ENCODE results near the gene WDR26.
"Not testable (repeated sequence)": the region's sequence is repeated elsewhere in the genome, so short reads cannot be mapped to it uniquely, and the experiment has no call there.

WDR26 gene

GRCh38 chr1:224434691-224435317 lies at the start of gene WDR26:
Gene WDR26, minus strand, starts transcription at chr1:224434797.
- DNase-seq, result peak; percentile 70

- DNase-seq, result not testable (repeated sequence)
These were observed 48.6 kb upstream of the WDR26 start for GRCh38 chr1:224483206-224483605.

GRCh38 chr1:224482619-224483018 lies 48.0 kb upstream of the WDR26 start:
- no peak for DNase-seq

- DNase-seq, result no peak
These were observed 47.0 kb upstream of the WDR26 start for GRCh38 chr1:224481601-224482000.

GRCh38 chr1:224480888-224481459 lies 46.4 kb upstream of the WDR26 start:
- not testable (repeated sequence) for DNase-seq

- DNase-seq, result not testable (repeated sequence)
These were observed 45.6 kb upstream of the WDR26 start for GRCh38 chr1:224480200-224480599.

- DNase-seq, result no peak
These were observed 38.2 kb upstream of the WDR26 start for GRCh38 chr1:224472806-224473205.

- DNase-seq, result no peak
These were observed 31.6 kb upstream of the WDR26 start for GRCh38 chr1:224466154-224466553.

- no peak for DNase-seq
These were observed 25.4 kb upstream of the WDR26 start for GRCh38 chr1:224459966-224460365.

- no peak for DNase-seq
These were observed 24.4 kb upstream of the WDR26 start for GRCh38 chr1:224458996-224459395.

- DNase-seq, result no peak
These were observed 23.7 kb upstream of the WDR26 start for GRCh38 chr1:224458296-224458695.

- no peak for DNase-seq
These were observed 23.2 kb upstream of the WDR26 start for GRCh38 chr1:224457782-224458144.

- DNase-seq, result no peak
These were observed 22.0 kb upstream of the WDR26 start for GRCh38 chr1:224456637-224456953.

- DNase-seq, result no peak
These were observed 19.9 kb upstream of the WDR26 start for GRCh38 chr1:224454402-224455055.

- no peak for DNase-seq
These were observed 16.2 kb upstream of the WDR26 start for GRCh38 chr1:224450561-224451350.

GRCh38 chr1:224450159-224450558 lies 15.6 kb upstream of the WDR26 start:
- DNase-seq, result no peak

GRCh38 chr1:224448453-224449017 lies 13.9 kb upstream of the WDR26 start:
- DNase-seq, result no peak

GRCh38 chr1:224447971-224448370 lies 13.4 kb upstream of the WDR26 start:
- DNase-seq, result no peak

- no peak for DNase-seq
These were observed 12.7 kb upstream of the WDR26 start for GRCh38 chr1:224447251-224447650.

- no peak for DNase-seq
These were observed 4.4 kb upstream of the WDR26 start for GRCh38 chr1:224438989-224439388.

- no peak for DNase-seq
These were observed 1.4 kb upstream of the WDR26 start for GRCh38 chr1:224435999-224436398.

GRCh38 chr1:224435318-224435763 lies 744 bp upstream of the WDR26 start:
- DNase-seq, result peak; percentile 32

Measured in GF-D8 (cell line).